SJSA1 (cell line): ENCODE results near the gene HPRT1. TPM values are rescaled to one million over a fixed set of nuclear protein-coding genes. Genes with fewer than 3 reads are reported as not detected.

ENCODE experiments used
- total RNA-seq: library from RNA; depleted of rRNA; stranded (reverse); fragments of >200 nt; shearing (Covaris generic); gene quantifications from 2 replicates; pipeline ENCODE4 v1.2.3, GENCODE V29; 2014; rRNA removed

HPRT1 gene
- total RNA-seq, 1 experiment from 2014 or later, result 21.4 TPM

Other genes with a start within 250 kb of the HPRT1 start
- not detected in 2 replicates for gene CCDC160, start 223.0 kb upstream of the HPRT1 start, total RNA-seq
- 16.6 and 20.9 TPM in 2 replicates for gene PHF6, start 86.9 kb upstream of the HPRT1 start, total RNA-seq
- gene PLAC1, start 198.3 kb downstream of the HPRT1 start, total RNA-seq, result not detected in 2 replicates